Calu3 (cell line): Measurements from ENCODE around the gene CALD1. TPM values are rescaled to one million over a fixed set of nuclear protein-coding genes. Genes with fewer than 3 reads are reported as not detected.
A peak's percentile ranks its signal among the peaks of the same experiment; 100 is the strongest.

Source experiments
- BruUV-seq: library from RNA; stranded (reverse); fragments of 400-500 nt; replicated peaks from 2 replicates; lab custom pipeline; 2021; lab: Mats Ljungman, UMichigan
- CTCF ChIA-PET: fragments of 300-600 bp; sonication (Branson Sonifier 250); formaldehyde crosslinking; loops from one replicate; lab custom pipeline; 2022; ENCODE audit warnings: antibody characterized with exemption; lab: Charles Lee
- DNase-seq: peaks from one replicate; pipeline ENCODE4 v3.0.0; 2022
- H3K27ac Mint-ChIP-seq: one replicate; pipeline ENCODE4 v1.8.0; 2022; ENCODE audit warnings: mixed read lengths; ENCODE audit not compliant: unreplicated experiment
- H3K27me3 Mint-ChIP-seq: one replicate; pipeline ENCODE4 v1.8.0; 2022; ENCODE audit warnings: mixed read lengths; ENCODE audit not compliant: unreplicated experiment
- H3K36me3 Mint-ChIP-seq: one replicate; pipeline ENCODE4 v1.8.0; 2022; ENCODE audit warnings: mild to moderate bottlenecking, moderate library complexity, mixed read lengths; ENCODE audit not compliant: insufficient read depth, unreplicated experiment
- H3K4me1 Mint-ChIP-seq: one replicate; pipeline ENCODE4 v1.8.0; 2022; ENCODE audit warnings: mild to moderate bottlenecking, low read depth, mixed read lengths; ENCODE audit not compliant: unreplicated experiment
- H3K4me3 Mint-ChIP-seq: one replicate; pipeline ENCODE4 v1.8.0; 2022; ENCODE audit warnings: mild to moderate bottlenecking, low read depth, moderate library complexity, mixed read lengths; ENCODE audit not compliant: unreplicated experiment
- H3K9me3 Mint-ChIP-seq: one replicate; pipeline ENCODE4 v1.8.0; 2022; ENCODE audit warnings: low read depth, mixed read lengths; ENCODE audit not compliant: unreplicated experiment
- intact Hi-C: fragments of 100-400 bp; cut with micrococcal nuclease; formaldehyde crosslinking; loops from one replicate; pipeline ENCODE4 v1.10.0; 2022; ENCODE audit not compliant: unreplicated experiment
- total RNA-seq: library from RNA; stranded (reverse); gene quantifications from 2 replicates; pipeline ENCODE4 v1.2.3, GENCODE V29; 2022
- TF ChIP-seq, protein P1 (sequence below): fragments of 200-600 bp; IDR thresholded peaks from one replicate; pipeline ENCODE4 v1.8.0; 2022; ENCODE audit warnings: antibody characterized with exemption; ENCODE audit not compliant: unreplicated experiment

CALD1 gene
- total RNA-seq, 1 experiment from 2014 or later, result 9.3 TPM

DNA sequence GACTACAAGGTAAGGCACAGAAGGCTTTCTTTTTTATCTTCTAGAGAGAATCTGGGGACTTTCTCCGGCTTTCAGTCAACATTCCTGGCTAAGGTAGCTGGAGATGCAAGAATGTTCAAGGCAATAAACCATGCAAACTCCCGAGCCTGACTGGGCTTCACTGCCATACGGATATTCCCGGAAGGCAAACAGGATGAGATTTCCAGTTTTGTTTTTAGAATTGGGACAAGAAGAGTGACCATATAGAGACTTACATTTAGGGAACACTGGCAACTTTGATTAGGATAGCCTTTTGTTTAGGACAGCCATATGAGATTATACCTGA is 269 bp downstream of the CALD1 start:
- H3K27me3 Mint-ChIP-seq, result no peaks in the 10 kb centered on the region
- H3K9me3 Mint-ChIP-seq, result no peaks in the 10 kb centered on the region
- CTCF ChIA-PET, result interaction anchor here (1.1 kb wide), 1 partner anchor 11 kb away, joined by 4 read pairs; no protein-coding TSS in a partner anchor
- DNase-seq, result no peak
- H3K4me3 Mint-ChIP-seq, result peak overlapping the region; percentile 68
- TSS peak; percentile 86 for BruUV-seq
- H3K27ac Mint-ChIP-seq, result no peak overlapping the region
- intact Hi-C loops, result no loop called here
- no peaks in the 10 kb centered on the region for H3K36me3 Mint-ChIP-seq
- H3K4me1 Mint-ChIP-seq, result peaks cover 21% of the 10 kb centered on the region
- TF ChIP-seq, protein P1, sequence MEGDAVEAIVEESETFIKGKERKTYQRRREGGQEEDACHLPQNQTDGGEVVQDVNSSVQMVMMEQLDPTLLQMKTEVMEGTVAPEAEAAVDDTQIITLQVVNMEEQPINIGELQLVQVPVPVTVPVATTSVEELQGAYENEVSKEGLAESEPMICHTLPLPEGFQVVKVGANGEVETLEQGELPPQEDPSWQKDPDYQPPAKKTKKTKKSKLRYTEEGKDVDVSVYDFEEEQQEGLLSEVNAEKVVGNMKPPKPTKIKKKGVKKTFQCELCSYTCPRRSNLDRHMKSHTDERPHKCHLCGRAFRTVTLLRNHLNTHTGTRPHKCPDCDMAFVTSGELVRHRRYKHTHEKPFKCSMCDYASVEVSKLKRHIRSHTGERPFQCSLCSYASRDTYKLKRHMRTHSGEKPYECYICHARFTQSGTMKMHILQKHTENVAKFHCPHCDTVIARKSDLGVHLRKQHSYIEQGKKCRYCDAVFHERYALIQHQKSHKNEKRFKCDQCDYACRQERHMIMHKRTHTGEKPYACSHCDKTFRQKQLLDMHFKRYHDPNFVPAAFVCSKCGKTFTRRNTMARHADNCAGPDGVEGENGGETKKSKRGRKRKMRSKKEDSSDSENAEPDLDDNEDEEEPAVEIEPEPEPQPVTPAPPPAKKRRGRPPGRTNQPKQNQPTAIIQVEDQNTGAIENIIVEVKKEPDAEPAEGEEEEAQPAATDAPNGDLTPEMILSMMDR, result no peak

DNA sequence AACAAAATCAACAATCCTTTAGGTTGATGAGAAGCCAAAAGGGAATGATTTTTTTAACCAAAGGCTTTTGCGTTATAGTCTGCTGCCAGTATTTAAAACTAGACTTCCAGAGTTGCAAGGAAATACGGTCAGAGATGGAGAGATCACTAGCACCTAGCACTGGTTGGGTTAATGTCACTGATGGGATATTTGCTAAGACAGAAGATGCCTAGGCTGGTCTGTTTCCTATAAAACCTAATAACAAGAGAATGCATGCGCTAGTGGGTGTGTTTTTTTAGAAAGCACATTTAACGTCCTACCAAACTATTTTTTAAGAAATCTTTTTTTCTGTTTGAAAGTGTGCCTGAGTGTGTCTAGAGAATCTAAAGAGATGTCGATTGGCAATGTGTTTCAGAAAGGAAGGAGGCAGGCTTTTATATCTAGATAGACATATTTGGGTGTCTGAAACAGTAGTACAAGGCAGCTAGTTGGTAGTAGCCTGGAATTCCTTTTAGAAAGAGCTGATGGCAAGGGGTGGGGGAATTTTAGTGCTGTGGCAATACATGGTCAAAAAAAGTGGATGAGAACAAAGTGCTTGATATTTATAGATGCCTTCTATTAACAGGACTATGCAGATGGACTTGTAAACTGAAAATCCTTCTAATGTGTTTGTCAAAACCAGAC is 863 bp downstream of the CALD1 start:
- H3K4me1 Mint-ChIP-seq, result peaks cover 21% of the 10 kb centered on the region
- BruUV-seq, result no TSS peak
- H3K36me3 Mint-ChIP-seq, result no peaks in the 10 kb centered on the region
- CTCF ChIA-PET, result no interaction called here
- TF ChIP-seq, protein P1, result no peak
- intact Hi-C loops, result no loop called here
- H3K9me3 Mint-ChIP-seq, result no peaks in the 10 kb centered on the region
- H3K27ac Mint-ChIP-seq, result no peak overlapping the region
- peak overlapping the region; percentile 68 for H3K4me3 Mint-ChIP-seq
- DNase-seq, result no peak
- H3K27me3 Mint-ChIP-seq, result no peaks in the 10 kb centered on the region

DNA sequence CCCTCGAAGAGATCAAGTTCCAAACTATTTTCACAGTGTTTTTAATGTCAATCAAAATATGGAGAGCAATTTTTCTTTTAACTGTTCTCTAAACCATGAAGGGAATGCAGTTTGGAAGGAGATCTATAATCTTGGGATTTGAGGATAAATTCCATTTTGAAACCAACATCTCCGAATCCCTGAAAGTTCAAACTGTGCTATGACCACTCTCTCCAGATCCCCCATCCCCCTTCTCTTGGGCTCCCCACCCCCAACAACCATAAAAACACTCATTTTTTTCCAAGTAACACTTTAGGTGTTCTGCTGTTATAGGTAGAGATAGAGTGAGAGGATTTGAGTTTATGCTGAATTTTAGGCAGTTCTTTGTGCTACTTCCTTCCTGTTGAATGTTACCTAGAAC is 1.7 kb downstream of the CALD1 start:
- CTCF ChIA-PET, result no interaction called here
- no peak overlapping the region for H3K4me3 Mint-ChIP-seq
- no peaks in the 10 kb centered on the region for H3K27me3 Mint-ChIP-seq
- TF ChIP-seq, protein P1, result no peak
- BruUV-seq, result no TSS peak
- intact Hi-C loops, result no loop called here
- H3K9me3 Mint-ChIP-seq, result no peaks in the 10 kb centered on the region
- no peak overlapping the region for H3K27ac Mint-ChIP-seq
- H3K4me1 Mint-ChIP-seq, result peaks cover 21% of the 10 kb centered on the region
- no peak for DNase-seq
- H3K36me3 Mint-ChIP-seq, result no peaks in the 10 kb centered on the region

DNA sequence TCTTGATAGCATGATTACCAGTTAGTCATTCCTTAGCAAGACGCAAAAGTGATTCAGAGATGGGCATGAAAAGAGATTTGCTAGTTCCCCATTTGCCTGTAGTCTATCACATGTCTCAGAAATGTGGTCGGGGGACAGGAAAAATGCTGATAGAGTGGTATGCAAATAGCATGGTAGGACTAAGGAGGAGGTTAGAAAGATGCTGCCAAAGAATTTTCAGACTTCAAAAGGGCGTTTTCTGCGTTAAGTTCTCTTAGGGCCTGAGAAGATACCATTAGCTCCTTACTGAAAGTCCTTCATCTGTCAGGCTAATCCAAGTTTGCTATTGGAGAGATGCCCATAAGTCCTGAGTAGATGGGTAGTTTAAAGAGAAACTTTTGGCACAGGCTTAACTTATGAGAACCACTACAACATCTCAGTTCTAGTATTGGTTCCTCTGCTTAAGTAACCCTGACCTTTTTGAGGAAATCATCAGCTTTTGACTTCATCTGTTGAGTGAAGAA is 2.7 kb downstream of the CALD1 start:
- no peak for DNase-seq
- no peaks in the 10 kb centered on the region for H3K9me3 Mint-ChIP-seq
- H3K27me3 Mint-ChIP-seq, result no peaks in the 10 kb centered on the region
- no peak overlapping the region for H3K4me3 Mint-ChIP-seq
- BruUV-seq, result no TSS peak
- H3K36me3 Mint-ChIP-seq, result no peaks in the 10 kb centered on the region
- H3K4me1 Mint-ChIP-seq, result peaks cover 21% of the 10 kb centered on the region
- CTCF ChIA-PET, result interaction anchor here (1.2 kb wide), 1 partner anchor 31 kb away, joined by 3 read pairs; no protein-coding TSS in a partner anchor
- TF ChIP-seq, protein P1, result no peak
- intact Hi-C loops, result no loop called here
- H3K27ac Mint-ChIP-seq, result no peak overlapping the region
